Measurements from ENCODE around the gene KCNE3.

The KCNE3 gene, protein sequence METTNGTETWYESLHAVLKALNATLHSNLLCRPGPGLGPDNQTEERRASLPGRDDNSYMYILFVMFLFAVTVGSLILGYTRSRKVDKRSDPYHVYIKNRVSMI

DNA sequence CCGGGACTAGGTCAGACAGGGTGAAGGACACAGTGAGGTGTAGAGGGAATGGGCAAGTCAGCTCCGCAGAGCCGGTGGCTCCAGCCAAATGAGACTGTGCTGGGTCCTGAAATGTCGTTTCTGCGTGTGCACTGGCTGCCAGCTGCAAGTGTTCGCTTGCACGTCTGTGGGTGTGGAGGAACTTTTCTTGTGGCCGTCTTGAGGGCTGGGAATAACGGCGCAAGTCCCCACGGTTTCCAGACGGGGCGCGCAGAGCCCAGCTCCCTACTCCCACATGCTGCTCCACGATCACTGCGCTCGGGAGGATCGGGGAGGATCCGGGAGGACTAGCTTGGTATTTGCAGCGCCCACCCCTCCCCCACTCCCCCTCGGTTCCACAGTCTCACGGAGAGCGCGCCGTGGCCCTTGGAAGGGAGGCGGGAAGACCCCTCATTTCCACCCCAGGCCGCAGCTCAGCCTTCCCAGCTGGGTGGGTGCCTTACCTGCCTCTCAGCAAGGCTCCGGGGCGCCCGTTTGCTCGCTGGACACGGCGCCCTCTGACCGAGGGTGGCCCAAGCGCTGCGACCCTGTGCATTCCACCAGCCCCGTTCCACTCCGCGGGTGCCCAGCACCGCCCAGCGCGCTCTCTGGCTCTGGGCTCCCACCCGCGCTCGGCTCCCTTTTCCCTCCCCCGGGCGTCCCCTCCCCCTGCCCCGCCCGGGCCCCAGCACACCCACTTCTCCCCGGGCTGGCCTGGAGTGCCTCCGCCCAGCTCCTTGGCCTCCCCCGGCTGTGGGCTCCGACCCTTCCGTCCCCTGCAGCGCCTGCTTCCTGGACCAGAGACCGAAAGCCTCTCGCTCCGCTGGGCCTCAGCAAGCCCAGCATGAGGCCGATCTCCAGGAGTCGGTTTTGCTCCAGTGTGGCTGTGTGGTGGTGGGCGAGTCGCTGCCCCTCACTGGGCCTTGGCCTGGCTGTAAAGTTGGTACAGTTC, at the start of gene KCNE3:
Gene KCNE3 (minus strand): TSS at position 634 of the 970 bp plus-strand sequence. CDS start 9,986 bp downstream, outside the sequence.
- in situ Hi-C loops (cut with HindIII; ENCODE audit: low sequenced_read_pairs) = no loop called here

DNA sequence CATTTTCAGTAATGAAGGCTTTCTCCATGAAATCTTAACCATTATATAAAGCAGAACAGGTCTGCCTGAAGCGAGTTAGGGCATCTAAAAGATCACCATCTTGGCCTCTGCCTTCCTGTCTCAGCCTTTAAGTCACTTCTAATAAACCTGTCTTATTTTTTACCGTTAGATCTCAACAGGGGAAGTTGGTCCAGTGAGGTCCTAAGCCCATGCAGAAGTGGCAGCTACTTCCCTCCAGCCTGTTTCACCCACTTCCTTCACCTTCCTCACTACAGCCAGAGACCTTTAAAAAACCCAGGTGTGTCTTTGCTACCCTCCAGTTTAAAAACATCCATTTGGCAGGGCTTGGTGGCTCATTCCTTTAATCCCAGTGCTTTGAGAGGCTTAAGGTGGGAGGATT, 40.2 kb upstream of the KCNE3 start:
- in situ Hi-C loops (cut with HindIII; ENCODE audit: low sequenced_read_pairs) = no loop called here

DNA sequence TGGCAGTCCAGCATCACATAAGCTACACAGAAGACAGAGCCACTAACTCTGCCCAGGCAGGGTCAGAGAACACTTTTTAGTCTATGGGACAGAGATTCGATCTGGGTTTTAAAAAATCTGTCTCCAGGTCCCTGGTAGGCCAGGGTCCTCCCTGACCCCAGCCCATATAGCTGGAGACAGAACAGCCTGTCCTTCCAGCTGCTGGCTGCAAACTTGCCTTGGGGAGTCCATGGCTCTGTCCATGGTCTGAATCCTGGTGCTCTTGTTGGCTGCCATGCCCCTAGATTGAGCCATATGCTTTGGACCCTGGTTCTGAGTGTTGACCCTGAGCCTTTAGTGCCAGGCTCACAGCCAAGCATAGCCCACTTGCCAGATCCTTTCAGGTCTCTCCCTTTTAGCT, 39.5 kb upstream of the KCNE3 start:
- in situ Hi-C loops (cut with HindIII; ENCODE audit: low sequenced_read_pairs) = no loop called here

DNA sequence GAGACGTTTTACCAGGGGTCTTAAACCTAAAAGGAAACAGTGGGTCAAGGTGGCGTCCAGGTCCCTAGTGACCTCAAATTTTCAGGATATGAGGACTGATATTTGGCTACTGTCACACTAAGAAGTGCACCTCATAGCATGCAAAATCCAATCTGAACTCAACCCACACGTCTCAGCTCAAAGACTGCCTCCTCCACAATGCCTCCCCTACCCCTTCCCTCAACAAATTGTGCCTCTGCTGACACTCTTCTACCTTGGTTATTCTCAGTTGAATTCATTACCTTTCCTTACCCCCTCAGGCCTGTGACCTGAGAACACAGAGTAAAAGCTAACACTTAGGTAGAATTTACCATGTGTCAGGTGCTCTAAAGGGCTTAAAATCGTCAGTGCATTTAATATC, 38.6 kb upstream of the KCNE3 start:
- in situ Hi-C loops (cut with HindIII; ENCODE audit: low sequenced_read_pairs) = no loop called here

DNA sequence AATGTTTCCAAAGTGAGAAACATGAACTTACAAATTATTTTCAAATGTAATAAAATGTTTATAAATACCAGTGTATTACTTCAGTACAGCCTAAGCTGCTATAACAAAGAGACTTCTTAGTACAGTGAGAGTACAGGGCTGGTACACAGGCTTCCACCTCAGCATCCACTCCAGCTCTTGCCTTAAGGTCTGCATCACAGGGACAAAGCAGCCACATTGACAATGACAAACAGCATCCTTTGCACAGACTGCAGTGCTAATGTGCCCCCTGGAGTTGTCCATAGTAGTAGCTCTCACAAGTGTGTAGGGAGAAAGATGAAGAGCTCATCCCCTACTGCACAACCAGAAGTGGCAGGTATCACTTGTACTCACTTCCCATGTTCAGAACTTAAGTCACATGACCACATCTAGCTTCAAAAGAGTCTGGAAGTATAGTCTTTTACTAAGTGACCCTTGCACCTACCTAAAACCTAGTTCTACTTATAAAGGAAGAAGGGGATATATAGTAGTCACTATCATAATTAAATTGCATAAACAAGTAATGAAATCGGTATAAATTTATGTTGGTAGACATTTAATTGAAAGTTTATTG, 36.8 kb upstream of the KCNE3 start:
- in situ Hi-C loops (cut with HindIII; ENCODE audit: low sequenced_read_pairs) = no loop called here

DNA sequence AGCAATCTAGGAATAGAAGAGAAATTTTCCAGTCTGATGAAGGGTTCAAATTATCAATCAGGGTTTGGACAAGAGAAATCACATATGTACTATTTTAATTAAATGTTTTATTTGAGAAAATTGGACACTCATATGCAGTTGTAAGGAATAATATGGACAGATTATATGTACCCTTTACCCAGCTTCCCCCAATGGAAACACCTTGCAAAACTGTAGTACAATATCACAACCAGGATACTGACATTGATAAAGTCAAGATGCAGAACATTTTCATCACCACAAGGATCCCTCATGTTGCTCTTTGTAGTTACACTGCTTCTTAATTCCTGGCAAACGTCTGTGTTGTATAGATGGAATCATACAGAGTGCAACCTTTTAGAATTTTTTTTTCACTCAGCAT, 27.6 kb upstream of the KCNE3 start:
- in situ Hi-C loops (cut with HindIII; ENCODE audit: low sequenced_read_pairs) = no loop called here

DNA sequence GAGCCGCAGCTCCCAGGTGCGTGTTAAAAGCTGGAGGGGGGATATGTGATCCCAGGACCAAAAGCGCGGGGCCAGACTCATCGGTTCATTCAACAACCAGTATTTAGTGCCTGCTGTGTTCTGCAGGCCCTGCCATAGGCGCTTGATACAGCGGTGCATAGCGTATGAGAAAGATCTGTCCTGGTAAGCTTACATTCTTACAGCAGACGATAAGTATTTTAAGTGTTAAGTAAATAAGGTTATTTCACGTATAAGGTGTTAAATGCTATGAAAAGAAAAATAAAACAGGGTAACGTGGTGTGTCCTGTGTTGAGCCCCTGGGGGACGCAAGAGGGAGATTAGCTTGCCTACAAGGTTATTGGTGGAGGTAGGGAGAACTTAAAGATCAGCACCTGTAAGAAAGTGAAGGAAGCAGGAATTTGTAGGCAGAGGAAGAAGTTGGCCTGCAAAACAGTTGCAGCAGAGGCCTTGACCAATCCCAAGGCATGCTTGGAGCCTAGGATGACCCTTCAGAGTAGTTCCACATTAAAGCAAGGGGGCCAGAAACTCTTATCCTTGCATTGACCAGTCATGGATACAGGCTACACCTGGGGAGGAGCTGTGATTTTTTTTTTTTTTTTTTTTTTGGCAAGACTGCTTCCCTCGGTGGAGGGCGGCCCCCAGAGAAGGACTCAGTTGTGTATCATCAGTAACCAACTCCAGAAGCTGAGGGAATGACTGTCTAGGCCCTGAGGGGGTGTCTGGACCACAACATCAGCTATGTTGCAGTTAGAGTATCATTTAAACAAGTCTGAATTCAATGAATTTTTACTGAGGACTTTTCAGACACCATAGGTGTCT, 26.7 kb upstream of the KCNE3 start:
- in situ Hi-C loops (cut with HindIII; ENCODE audit: low sequenced_read_pairs) = no loop called here

DNA sequence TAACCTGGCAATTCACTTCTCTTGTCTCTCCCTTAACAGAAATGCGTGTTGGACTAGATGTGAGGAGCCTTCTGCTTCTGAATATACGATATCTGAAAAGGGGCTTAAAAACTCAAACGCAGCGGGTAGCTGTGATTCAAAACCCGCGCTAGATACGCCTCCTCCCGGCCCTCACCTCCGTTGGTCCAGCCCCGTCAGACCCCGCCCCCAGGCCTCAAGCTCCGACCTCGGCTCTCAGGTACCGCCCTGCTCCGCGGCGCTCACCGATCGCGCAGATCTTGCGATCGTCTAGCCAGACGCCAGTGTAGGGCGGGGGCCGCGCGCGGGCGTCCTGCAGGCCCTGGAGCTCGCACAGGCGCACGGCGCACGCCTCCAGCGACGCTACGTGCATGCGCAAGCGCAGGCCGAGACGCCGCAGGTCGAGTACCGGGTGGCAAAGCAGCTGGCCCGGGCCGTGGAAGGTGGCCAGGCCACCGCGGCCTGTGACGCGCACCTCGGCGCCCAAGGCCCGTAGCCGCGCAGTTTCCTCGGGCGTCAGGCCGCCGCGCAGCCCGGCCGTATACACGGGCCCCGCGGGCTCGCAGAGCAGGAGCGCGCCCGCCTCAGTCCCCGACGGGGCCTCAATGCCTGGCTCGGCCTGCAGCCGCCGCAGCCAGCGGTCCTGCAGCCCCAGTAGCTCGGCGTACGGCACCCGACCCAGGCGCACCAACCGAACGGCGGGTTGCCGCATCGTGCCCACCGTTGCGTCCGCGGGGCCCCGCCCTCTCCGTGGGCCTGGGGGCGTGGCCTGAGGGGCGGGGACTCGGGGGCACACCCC, 25.8 kb upstream of the KCNE3 start, which contains the start of gene LIPT2:
Gene LIPT2 (minus strand): TSS at position 751 of the 817 bp plus-strand sequence. CDS start 21 bp downstream, at position 730.
- in situ Hi-C loops (cut with HindIII; ENCODE audit: low sequenced_read_pairs) = no loop called here

DNA sequence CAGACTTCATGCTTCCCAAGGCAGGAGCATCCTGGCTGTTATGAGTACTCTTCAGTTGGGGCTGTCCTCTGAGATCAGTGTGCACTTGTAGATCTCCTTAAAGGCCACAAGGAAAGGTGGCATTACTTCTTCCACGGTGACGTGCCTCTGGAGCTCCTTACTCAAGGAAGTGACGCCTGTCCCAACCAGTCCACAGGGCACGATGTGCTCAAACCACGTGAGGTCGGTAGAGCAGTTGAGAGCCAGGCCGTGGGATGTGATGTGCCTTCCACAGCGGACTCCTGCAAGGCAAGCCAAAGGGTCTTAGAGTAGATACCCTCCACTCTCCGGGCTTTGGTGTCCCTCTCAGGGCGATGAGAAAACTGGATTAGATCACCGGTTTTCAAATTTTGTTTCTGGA, 24.7 kb upstream of the KCNE3 start:
- in situ Hi-C loops (cut with HindIII; ENCODE audit: low sequenced_read_pairs) = no loop called here

DNA sequence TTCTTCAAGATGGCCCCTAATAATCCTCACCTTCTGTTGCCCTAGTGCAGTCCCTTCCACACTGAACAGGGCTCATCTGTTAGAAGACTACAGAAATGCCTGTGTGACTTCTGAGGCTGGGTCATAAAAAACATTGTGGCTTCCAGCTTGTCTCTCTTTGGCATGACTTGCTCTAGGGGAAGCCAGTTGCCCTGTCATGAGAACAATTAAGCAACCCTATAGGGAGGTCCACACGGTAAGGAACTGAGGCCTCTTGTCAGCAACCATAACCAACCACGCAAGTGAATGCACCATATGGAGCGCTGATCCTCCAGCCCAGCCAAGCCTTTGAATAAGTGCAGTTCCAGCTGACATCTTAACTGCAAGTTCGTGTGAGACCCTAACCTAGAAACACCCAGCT, 23.6 kb upstream of the KCNE3 start:
- in situ Hi-C loops (cut with HindIII; ENCODE audit: low sequenced_read_pairs) = no loop called here

DNA sequence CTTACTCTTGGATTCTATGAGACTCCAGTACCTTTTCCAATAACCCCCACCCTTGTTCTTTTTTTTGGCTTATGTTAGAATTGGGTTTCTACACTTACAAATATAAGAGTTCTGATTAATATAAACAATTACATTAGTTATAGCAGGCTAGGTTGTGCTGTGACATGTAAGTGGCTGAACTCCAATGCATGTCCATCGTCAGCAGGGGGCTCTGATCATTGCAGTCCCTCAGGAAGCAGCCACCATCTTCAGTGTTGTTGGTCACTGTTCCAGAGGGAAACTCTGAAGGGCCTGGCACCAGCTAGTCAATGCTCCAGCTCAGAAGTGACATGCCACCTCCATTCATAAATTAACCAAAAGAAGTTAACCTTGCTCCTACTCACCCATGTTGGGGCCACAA, 20.5 kb upstream of the KCNE3 start:
- in situ Hi-C loops (cut with HindIII; ENCODE audit: low sequenced_read_pairs) = no loop called here

DNA sequence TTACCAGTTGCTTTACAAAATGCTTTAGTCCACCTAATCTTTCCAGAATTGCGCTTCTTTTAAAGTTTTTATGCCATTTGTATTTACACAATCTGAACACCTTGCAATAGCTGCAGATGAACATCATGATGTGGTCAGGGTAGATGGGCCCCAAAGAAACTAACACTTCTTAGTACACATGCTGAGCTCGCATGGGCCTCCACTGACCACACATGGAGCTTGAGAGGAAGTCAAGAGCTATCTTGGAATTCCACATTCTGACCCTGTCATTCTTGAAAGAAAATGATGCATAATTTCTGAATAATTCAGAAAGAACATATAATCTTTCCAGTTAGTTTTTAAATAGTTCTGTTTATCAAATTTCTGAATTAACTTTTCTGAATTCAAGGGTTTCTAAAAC, 18.5 kb upstream of the KCNE3 start:
- in situ Hi-C loops (cut with HindIII; ENCODE audit: low sequenced_read_pairs) = no loop called here

DNA sequence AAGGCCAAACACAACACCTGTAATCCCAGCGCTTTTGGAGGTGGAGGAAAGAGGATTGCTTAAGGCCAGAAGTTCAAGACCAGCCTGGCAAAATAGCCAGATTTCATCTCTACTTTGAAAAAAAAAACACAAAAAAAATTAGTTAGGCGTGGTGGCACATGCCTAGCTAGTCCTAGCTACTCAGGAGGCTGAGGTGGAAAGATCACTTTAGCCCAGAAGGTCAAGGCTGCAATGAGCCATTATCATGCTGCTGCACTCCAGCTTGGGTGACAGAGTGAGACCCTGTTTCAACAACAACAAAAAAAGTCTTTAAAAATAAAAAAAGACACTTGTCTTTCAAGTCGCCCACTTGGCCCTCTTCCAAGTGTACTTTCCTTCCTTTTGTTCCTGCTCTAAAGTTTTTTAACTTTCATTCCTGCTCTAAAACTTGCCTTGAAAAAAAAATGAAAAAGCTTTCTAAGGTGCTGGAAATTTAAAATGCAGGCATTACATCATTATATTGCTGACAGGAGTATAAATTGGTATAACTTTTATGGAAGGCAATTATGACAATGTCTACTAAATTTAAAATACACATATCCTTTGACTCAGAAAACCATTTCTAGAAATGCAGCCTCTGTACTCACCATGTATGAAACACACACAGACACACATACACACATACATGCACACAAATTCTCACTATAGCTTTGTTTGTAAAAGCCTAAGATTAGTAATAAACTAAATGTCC, 13.5 kb upstream of the KCNE3 start:
- in situ Hi-C loops (cut with HindIII; ENCODE audit: low sequenced_read_pairs) = loop anchor here (5.0 kb wide), 2 partner anchors 44 to 66 kb away; no protein-coding TSS in a partner anchor

DNA sequence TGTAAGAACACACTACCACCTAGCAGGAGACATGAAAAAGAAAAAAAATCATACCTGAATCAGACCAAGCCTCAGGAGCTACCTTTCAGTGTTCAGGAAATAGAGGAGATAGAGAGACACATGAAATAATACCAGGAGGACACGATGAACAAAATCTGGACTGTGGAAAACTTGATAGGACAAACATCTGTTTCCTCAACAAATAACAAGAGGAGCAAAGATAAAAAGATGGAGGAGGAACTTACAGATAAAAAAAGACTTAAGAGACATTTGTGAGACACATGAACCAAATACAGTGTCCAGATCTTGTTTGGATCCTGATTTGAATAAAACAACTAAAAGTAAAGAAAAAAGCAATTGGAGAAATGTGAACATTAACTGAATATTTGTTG, 12.4 kb upstream of the KCNE3 start:
- in situ Hi-C loops (cut with HindIII; ENCODE audit: low sequenced_read_pairs) = loop anchor here (5.0 kb wide), 2 partner anchors 42 to 68 kb away; no protein-coding TSS in a partner anchor

DNA sequence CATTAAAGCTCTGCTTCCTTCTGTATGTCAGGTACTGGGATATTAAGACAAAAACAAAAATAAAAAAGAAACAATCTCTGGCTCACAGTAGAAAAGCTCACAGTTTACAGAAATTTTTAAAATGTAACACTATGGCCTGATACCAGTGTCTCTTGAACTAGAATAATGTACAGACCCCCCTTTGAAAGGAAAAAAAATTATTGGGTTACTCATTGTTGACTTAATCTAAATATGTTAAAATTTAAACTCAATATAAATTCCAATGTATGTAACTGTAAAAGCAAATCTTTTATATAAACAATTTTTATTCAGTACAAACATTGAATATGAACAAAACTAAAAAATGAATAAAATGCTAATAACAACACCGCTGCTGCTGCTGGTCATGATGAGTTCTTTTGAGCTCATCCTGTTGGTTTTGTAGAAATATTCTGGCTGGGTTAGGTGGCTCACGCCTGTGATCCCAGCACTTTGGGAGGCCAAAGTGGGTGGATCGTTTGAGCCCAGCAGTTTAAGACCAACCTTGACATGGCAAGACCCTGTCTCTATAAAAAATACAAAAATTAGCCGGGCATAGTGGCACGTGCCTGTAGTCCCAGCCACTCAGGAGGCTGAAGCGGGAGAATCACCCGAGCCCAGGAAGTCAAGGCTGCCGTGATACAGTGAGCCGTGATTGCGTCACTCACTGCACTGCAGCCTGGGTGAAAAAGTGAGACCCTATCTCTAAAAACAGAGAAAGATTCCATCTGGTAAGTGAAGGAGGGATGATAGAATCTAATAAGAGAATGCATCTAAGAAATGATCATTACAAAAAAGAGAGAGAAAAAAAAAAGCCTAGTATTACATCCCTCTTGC, 11.8 kb upstream of the KCNE3 start:
- in situ Hi-C loops (cut with HindIII; ENCODE audit: low sequenced_read_pairs) = no loop called here

DNA sequence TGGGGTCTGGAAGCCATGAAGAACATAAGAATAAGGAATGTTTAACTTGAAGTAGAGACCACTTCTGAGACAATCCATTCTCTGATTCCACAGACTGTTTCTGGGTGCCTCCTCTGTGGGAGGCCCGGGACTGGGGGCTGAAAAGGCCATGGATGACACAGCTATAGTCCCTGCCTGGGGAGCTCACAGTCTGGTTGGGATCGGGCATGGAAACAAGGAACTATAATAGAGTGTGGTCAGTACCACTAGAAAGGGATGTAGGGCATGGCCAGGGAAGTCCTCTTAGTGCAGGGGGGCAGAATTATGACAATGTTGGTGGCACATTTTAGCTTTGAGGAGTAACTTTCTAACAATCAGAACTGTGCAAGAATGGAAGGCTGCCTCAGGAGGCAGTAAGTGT, 9.2 kb upstream of the KCNE3 start:
- in situ Hi-C loops (cut with HindIII; ENCODE audit: low sequenced_read_pairs) = no loop called here

DNA sequence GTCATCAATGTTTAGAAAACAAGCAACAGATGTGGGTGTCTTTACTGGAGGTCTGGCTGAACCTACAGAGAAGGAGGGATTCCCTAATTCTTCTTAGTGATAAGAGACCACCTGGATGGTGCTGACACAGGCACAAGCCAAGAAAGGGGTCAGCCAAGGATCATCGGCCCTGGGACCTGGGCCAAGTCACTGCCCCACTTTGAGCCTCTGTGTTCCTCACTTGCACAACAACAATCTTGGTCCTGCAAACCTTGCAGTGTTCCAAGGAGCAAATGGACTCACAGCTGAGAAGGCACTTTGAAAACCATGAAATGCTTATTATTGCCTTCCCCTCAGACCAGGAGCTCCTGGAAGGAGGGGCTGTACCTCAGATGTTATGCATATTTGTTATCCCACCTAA, 7.0 kb upstream of the KCNE3 start:
- in situ Hi-C loops (cut with HindIII; ENCODE audit: low sequenced_read_pairs) = no loop called here

DNA sequence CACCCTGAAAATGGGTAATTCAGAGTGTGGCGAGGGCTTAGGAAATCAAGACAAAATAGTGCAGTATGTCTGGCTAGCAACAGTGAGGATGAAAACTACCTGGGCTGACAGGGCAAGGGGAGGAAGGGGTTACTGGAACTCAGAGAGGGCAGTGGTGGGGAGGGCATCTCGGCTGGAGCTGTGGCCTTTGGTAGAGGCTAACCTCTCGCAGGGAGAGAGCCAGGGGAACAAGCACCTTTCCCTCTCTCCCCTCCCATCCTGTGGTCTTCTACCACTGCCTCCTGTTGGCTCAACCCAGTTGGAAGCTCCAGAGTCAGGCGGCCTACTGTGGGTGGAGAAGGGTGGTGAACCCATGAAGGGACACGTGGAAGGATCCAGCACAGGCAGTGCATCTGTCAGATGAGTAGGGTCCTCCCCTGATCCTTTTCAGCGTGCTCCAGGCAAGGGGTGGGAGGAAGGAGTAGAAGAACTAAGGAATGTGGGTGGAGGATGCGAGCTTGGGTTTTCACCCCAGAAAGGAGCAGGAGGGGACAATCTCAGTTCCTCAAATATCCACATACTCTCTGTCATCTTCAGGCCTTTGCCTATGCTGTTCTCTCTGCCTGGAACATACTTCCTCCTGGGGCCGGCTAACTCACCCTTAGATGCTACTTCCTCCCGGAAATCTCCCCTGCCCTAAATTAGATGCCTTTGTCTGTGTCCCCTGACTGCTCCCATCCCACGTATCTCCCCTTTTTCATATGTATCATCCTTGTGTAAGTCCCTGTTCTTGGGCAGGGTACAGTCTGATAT, 6.2 kb upstream of the KCNE3 start:
- in situ Hi-C loops (cut with HindIII; ENCODE audit: low sequenced_read_pairs) = no loop called here

All from endothelial cell of hepatic sinusoid (primary cell).